Esophagus muscularis mucosa (tissue), 4 donors: ENCODE results near the gene HBP1. TPM values are rescaled to one million over a fixed set of nuclear protein-coding genes. Genes with fewer than 3 reads are reported as not detected.
"Not testable (repeated sequence)": the region's sequence is repeated elsewhere in the genome, so short reads cannot be mapped to it uniquely, and the experiment has no call there.

Source experiments
- DNase-seq: peaks from one replicate; pipeline ENCODE4 v3.0.0-alpha.2; 2017; ENCODE audit errors: extremely low spot score
- H3K27ac ChIP-seq, 4 donors: fragments of 200-600 bp; sonication (generic); replicated peaks in 1 of 4; 1 replicate in 3 of 4; 2 replicates in 1 of 4; pipeline ENCODE4 v1.5.1; 2016 to 2019; ENCODE audit warnings: mild to moderate bottlenecking in 1 of 4
- H3K27me3 ChIP-seq, 4 donors: fragments of 200-600 bp; sonication (generic); one replicate each; pipeline versions ENCODE4 v1.5.1 to v1.6.0; 2016 to 2019
- H3K36me3 ChIP-seq, 4 donors: fragments of 200-600 bp; sonication (generic); one replicate each; pipeline ENCODE4 v1.5.1; 2016 to 2019
- H3K4me1 ChIP-seq, 4 donors: fragments of 200-600 bp; sonication (generic); one replicate each; pipeline ENCODE4 v1.5.1; 2016 to 2019
- H3K4me3 ChIP-seq, 4 donors: fragments of 200-600 bp; sonication (generic); 1 replicate in 2 of 4; 2 replicates in 2 of 4; pipeline ENCODE4 v1.5.1; 2016 to 2019; ENCODE audit warnings: mild to moderate bottlenecking in 4 of 4, moderate library complexity in 1 of 4
- H3K9me3 ChIP-seq, 4 donors: fragments of 200-600 bp; sonication (generic); 1 replicate in 3 of 4; 2 replicates in 1 of 4; pipeline ENCODE4 v1.5.1; 2016 to 2019
- EP300 ChIP-seq: sonication (generic); formaldehyde crosslinking; IDR thresholded peaks from one replicate; pipeline ENCODE4 v1.6.1; 2017; ENCODE audit warnings: antibody characterized with exemption
- POLR2A ChIP-seq: fragments of 450-650 bp; IDR thresholded peaks from one replicate; pipeline ENCODE4 v1.6.1; 2017; ENCODE audit warnings: antibody characterized with exemption, moderate library complexity, mild to moderate bottlenecking, low read depth
- POLR2AphosphoS5 ChIP-seq, 2 donors: sonication (generic); formaldehyde crosslinking; IDR thresholded peaks; one replicate each; pipeline ENCODE4 v1.6.1; 2017; ENCODE audit warnings: antibody characterized with exemption in 2 of 2
- WGBS: methylation state at CpG from one replicate; pipeline ENCODE4 v1.1.5; 2018; 5-methylcytosine and 5-hydroxymethylcytosine counted together
- intact Hi-C: fragments of 100-400 bp; cut with DNase I; formaldehyde crosslinking; loops from one replicate; pipeline ENCODE4 v1.15.1; 2023
- total RNA-seq, 4 donors: library from RNA; depleted of rRNA; stranded (reverse); fragments of >200 nt; gene quantifications; one replicate each; pipeline versions ENCODE4 v1.1.0 to v1.2.1, GENCODE V29; 2016
- TF ChIP-seq, protein P1 (sequence below), 3 experiments: fragments of 200-600 bp in 2 of 3; fragments of 450-650 bp in 1 of 3; sonication (generic) in 2 of 3; IDR thresholded peaks; one replicate each; pipeline ENCODE4 v1.5.1; 2017 to 2019; ENCODE audit warnings: antibody characterized with exemption in 3 of 3, mild to moderate bottlenecking in 2 of 3, moderate library complexity in 1 of 3

HBP1 gene
- total RNA-seq, 4 donors from 2014 or later: 60.4 to 113 (median 110) TPM

DNA sequence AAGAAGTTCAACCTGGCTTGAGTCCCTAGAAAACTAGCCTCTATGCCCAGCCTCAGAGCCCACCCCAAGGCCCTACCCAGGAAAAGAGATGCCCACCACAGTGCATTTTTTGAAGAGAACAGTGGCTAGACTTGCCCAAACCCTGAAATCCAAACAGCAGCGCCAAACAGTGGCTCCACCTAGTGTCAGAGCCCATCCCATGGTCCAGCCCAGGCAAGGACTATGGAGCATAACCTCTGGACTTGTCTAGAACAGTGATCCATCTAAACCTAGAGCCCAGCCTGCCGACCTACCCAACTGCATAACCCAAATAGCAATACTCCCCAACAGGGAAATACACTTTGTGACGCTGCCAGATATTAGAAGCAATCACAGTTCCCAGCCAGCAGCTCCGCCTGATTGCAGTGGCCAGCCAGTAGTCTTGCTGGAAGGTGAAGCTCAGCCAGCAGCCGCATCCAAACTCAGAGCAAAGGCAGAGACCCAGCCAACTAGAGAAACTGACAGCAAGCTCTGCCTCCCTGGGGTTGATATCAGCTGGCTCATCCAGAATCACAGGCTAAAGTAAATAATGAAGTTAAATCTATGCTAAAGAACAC lies 44.5 kb downstream of the HBP1 start:
- TF ChIP-seq POLR2A (no peak), POLR2AphosphoS5 (IDR thresholded peaks at IDR 0.05) (no peak), EP300 (no peak)
- TF ChIP-seq, protein P1, sequence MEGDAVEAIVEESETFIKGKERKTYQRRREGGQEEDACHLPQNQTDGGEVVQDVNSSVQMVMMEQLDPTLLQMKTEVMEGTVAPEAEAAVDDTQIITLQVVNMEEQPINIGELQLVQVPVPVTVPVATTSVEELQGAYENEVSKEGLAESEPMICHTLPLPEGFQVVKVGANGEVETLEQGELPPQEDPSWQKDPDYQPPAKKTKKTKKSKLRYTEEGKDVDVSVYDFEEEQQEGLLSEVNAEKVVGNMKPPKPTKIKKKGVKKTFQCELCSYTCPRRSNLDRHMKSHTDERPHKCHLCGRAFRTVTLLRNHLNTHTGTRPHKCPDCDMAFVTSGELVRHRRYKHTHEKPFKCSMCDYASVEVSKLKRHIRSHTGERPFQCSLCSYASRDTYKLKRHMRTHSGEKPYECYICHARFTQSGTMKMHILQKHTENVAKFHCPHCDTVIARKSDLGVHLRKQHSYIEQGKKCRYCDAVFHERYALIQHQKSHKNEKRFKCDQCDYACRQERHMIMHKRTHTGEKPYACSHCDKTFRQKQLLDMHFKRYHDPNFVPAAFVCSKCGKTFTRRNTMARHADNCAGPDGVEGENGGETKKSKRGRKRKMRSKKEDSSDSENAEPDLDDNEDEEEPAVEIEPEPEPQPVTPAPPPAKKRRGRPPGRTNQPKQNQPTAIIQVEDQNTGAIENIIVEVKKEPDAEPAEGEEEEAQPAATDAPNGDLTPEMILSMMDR (IDR thresholded peaks at IDR 0.05): no peak
- Histone ChIP-seq H3K4me1 (peaks cover 6 to 8% (median 7%) of the 10 kb centered on the region in 4 donors), H3K27ac (no peak overlapping the region), H3K4me3 (no peak overlapping the region), H3K27me3 (no peaks in the 10 kb centered on the region), H3K36me3 (peaks cover 4 to 23% (median 13%) of the 10 kb centered on the region in 4 donors), H3K9me3 (peaks cover 0 to 2% (median 0%) of the 10 kb centered on the region in 4 donors)
- no peak for DNase-seq
- intact Hi-C loops: no loop called here
- WGBS: 80% methylated on average over 5 of the region's 5 CpGs

DNA sequence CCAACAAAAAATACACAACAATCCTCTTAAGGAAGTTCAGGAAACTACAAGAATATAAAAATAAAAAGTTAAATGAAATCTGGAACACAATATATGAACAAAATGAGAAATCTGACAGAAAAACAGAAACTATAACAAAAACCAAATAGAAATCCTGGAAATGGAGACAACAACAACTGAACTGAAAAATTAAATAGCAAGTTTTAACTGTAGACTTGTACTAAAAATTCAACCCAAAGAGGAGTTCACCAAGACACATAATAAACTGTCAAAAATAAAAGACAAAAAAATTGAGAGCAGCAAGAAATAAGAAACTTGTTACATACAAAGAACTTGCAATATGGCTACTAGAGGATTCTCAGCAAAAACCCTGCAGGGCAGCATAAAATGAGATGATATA lies 45.1 kb downstream of the HBP1 start:
- Histone ChIP-seq H3K4me3 (no peak overlapping the region), H3K4me1 (peaks cover 0 to 2% (median under 1%) of the 10 kb centered on the region in 4 donors), H3K36me3 (peaks cover 4 to 22% (median 12%) of the 10 kb centered on the region in 4 donors), H3K27me3 (no peaks in the 10 kb centered on the region), H3K9me3 (peaks cover 0 to 2% (median 0%) of the 10 kb centered on the region in 4 donors), H3K27ac (no peak overlapping the region)
- TF ChIP-seq, protein P1 (IDR thresholded peaks at IDR 0.05): no peak
- no peak for TF ChIP-seq POLR2A
- no peak for TF ChIP-seq EP300
- no peak for TF ChIP-seq POLR2AphosphoS5 (IDR thresholded peaks at IDR 0.05)
- no peak for DNase-seq
- intact Hi-C loops: no loop called here

DNA sequence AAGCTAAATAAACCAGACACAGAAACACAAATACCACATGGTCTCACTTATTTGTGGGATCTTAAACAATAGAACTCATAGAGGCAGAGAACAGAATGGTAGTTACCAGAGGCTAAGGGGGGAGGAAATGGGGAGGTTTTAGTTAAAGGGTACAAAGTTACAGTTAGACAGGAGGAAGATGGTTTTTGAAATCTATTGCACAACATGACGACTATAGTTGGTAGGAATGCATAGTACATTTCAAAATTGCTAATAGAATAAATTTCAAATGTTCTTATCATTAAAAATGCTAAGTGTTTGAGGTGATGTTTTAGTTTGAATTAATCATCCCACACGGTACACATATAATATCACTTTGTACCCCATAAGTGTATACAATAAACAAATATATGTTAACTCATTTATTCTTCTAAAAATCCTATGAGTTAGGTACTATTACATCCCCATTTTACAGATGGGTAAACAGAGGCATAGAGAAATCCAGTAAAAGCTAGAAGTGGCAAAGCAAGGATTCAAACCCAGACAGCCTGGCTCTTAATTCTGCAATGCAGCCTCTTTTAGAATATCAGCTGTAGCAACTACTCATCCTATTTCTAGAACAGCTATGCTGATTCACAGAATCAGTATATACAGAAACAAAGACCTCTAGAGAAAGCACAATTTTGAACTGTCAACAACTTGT lies 50.9 kb downstream of the HBP1 start:
- Histone ChIP-seq H3K9me3 (no peaks in the 10 kb centered on the region), H3K4me3 (no peak overlapping the region), H3K36me3 (no peaks in the 10 kb centered on the region), H3K27ac (no peak overlapping the region), H3K27me3 (no peaks in the 10 kb centered on the region), H3K4me1 (peaks cover 0 to 27% (median 12%) of the 10 kb centered on the region in 4 donors)
- intact Hi-C loops: no loop called here
- no peak for TF ChIP-seq POLR2AphosphoS5 (IDR thresholded peaks at IDR 0.05)
- TF ChIP-seq, protein P1 (IDR thresholded peaks at IDR 0.05): no peak
- no peak for TF ChIP-seq EP300
- no peak for TF ChIP-seq POLR2A
- WGBS: 91% methylated on average over 2 of the region's 2 CpGs
- DNase-seq: no peak

DNA sequence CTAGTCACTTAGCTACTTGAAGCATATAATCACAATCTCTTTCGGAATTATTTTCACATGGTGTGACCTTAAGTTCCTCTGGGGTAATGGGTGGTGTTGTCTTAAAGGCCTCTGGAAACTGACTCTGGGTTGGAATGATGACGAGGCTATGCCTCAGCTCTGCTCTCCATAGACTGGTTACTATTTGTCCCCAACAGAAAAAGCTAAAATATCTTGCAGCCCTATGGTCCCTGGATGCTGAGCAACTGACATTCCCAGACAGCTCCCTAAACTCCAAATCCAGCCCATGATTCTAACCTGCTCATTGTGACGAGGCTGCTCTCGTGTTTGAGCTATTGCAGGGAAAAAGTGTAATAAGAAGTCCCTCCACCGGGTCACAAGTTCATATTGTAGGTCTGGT lies 51.6 kb downstream of the HBP1 start:
- peaks cover 0 to 30% (median 15%) of the 10 kb centered on the region in 4 donors for H3K4me1 ChIP-seq
- intact Hi-C loops: no loop called here
- no peak for DNase-seq
- peaks cover 0 to under 1% (median 0%) of the 10 kb centered on the region in 4 donors for H3K36me3 ChIP-seq
- no peak overlapping the region for H3K4me3 ChIP-seq
- TF ChIP-seq EP300 (no peak), POLR2AphosphoS5 (IDR thresholded peaks at IDR 0.05) (no peak), POLR2A (no peak)
- TF ChIP-seq, protein P1 (IDR thresholded peaks at IDR 0.05): no peak
- H3K27ac ChIP-seq: no peak overlapping the region
- WGBS: 98% methylated on average over 5 of the region's 5 CpGs
- no peaks in the 10 kb centered on the region for H3K27me3 ChIP-seq
- no peaks in the 10 kb centered on the region for H3K9me3 ChIP-seq

DNA sequence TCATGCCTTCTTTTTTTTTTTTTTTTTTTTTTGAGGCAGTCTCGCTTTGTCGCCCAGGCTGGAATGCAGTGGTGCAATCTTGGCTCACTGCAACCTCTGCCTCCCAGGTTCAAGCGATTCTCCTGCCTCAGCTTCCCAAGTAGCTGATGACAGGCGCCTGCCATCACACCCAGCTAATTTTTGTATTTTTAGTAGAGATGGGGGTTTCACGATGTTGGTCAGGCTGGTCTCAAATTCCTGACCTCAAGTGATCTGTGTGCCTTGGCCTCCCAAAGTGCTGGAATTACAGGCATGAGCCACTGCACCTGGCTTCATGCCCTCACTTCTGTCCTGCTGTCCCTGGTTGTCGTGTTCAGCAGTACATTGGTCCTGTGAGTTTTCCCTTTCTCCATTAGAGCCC lies 52.0 kb downstream of the HBP1 start:
- H3K9me3 ChIP-seq, H3K27me3 ChIP-seq, H3K4me3 ChIP-seq, H3K36me3 ChIP-seq, H3K27ac ChIP-seq, DNase-seq, intact Hi-C loops: not testable (repeated sequence)
- H3K4me1 ChIP-seq: peaks cover 0 to 30% (median 15%) of the 10 kb centered on the region in 4 donors
- WGBS: 91% methylated on average over 6 of the region's 6 CpGs
